Measurements from ENCODE around the gene MDFIC2.

DNA sequence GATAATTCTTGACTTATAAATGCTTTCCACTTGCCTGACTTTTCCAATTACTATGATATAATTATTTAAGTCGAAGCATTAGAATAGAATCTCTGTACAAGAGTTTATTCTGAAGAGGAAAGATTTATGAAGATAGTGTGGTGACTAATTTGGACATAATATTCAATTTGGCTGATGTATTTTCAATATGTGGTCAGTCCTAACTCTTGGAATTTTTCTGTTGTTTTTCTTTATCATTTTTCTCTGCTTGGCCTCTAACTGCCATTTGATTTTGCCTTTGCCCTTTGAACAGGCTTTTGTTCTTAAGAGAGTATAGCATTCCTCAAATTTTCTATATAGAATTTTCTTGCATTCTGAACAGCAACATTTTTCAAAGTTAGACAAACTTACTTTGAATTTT, 2.6 kb upstream of the MDFIC2 start:
- TF ChIP-seq, protein P1, sequence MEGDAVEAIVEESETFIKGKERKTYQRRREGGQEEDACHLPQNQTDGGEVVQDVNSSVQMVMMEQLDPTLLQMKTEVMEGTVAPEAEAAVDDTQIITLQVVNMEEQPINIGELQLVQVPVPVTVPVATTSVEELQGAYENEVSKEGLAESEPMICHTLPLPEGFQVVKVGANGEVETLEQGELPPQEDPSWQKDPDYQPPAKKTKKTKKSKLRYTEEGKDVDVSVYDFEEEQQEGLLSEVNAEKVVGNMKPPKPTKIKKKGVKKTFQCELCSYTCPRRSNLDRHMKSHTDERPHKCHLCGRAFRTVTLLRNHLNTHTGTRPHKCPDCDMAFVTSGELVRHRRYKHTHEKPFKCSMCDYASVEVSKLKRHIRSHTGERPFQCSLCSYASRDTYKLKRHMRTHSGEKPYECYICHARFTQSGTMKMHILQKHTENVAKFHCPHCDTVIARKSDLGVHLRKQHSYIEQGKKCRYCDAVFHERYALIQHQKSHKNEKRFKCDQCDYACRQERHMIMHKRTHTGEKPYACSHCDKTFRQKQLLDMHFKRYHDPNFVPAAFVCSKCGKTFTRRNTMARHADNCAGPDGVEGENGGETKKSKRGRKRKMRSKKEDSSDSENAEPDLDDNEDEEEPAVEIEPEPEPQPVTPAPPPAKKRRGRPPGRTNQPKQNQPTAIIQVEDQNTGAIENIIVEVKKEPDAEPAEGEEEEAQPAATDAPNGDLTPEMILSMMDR (conservative IDR thresholded peaks at IDR 0.05; ENCODE audit: low read length): no peak
- no peak for TF ChIP-seq EZH2phosphoT487 (IDR thresholded peaks at IDR 0.05; ENCODE audit: borderline replicate concordance)
